IPS-NIHi11 (cell line): ENCODE results near the gene CRAT.
A peak's percentile ranks its signal among the peaks of the same experiment; 100 is the strongest.
"Not testable (repeated sequence)": the region's sequence is repeated elsewhere in the genome, so short reads cannot be mapped to it uniquely, and the experiment has no call there.

ENCODE experiments used
- DNase-seq: peaks from one replicate; pipeline ENCODE4 v3.0.0; 2012; ENCODE audit warnings: mixed read lengths, low spot score

Gene CRAT

DNA sequence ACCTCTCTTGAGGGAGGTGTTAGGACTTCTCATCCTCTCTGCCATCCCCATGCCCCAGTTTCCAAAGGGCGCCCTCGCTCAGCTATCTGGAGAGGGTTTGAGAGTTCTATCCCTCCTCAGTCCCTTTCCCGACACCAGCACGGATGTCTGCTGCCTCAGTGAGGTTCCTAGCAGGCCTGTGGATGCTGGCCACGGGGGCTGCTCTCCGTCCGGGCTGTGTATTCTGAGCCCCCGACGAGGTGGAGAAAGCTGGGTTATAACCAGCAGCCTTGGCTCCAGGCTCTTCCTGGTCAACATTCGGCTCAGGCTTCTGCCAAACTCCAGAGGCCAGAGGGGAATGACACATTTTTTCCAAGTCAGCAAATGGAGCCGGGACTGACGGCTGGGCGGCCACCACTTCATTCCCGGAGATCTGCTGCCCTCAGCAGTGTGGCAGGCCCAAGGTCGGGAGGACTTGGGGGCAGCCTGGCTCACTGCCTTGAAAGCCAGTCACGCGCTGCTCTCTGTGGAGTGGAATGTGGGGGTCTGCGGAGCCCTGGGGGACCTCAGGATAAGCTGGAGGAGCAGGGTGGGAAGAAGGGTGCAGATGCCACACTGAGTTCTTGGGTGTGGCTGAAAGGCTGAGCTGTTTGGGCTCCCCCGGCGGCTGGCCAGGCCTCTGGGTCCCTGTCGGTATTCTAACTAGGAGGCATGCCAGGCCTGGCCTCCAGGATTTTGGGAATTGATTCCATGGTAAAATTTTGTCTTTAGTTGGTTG, 28.1 kb upstream of the CRAT start:
- no peak for DNase-seq

DNA sequence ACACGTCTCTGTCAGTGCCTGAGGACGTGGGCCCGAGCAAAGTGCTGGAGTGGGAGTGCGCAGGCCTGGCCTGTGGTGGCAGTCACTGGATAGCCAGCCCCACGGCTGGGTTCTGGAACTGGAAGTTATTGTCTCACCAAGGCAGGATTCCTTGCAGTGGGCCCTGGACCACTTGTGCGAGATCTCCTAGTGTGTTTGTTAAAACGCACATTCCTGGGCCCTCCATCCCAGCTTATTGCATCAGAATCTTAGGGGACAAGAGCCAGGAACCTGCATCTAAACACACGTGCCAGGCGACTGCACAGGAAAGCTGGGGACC, 27.5 kb upstream of the CRAT start:
- DNase-seq = no peak

GRCh38 chr9:129137292-129138143, 26.9 kb upstream of the CRAT start:
- DNase-seq = no peak

- no peak for DNase-seq
Measured at GRCh38 chr9:129136446-129137035, 25.9 kb upstream of the CRAT start.

GRCh38 chr9:129135476-129135875, 24.9 kb upstream of the CRAT start:
- DNase-seq = no peak

GRCh38 chr9:129133082-129133481, 22.5 kb upstream of the CRAT start:
- no peak for DNase-seq

GRCh38 chr9:129131300-129132145, 20.9 kb upstream of the CRAT start:
- peak; percentile 93 for DNase-seq

GRCh38 chr9:129130791-129131190, 20.2 kb upstream of the CRAT start:
- no peak for DNase-seq

DNA sequence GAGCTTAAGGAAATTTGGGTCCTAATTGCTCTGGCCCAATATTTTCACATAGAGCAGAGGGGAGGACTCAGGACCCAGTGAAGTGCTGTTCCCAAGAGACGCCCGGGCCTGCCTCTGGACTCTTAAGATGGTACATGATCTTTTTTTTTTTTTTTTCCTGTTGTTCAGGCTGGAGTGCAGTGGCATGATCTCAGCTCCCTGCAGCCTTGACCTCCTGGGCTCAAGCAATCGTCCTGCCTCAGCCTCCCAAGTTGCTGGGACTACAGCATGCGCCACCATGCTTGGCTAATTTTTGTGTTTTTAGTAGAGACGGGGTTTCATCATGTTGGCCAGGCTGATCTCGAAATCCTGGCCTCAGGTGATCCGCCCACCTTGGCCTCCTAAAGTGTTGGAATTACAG, 19.7 kb upstream of the CRAT start:
- not testable (repeated sequence) for DNase-seq

DNA sequence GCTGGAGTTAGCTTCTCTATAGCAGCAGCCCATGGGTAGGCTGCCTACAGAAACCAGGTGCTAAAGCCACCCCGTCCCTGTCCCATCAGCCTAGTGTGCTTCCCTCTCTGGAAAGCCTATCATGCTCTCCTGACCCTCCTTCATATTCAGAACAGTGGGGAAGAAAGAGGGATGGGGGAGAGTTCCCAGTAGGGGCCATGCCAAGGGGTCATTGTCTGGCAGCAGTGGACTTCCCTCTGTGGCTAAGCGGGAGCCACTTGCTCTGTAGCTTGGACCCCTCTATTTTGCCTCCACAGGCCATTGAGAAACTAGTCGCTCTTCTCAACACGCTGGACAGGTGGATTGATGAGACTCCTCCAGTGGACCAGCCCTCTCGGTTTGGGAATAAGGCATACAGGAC, 18.1 kb upstream of the CRAT start:
- DNase-seq = no peak

- peak; percentile 69 for DNase-seq
Measured at GRCh38 chr9:129126749-129127618, 16.4 kb upstream of the CRAT start.

- DNase-seq = no peak
Measured at GRCh38 chr9:129125478-129125877, 14.9 kb upstream of the CRAT start.

DNA sequence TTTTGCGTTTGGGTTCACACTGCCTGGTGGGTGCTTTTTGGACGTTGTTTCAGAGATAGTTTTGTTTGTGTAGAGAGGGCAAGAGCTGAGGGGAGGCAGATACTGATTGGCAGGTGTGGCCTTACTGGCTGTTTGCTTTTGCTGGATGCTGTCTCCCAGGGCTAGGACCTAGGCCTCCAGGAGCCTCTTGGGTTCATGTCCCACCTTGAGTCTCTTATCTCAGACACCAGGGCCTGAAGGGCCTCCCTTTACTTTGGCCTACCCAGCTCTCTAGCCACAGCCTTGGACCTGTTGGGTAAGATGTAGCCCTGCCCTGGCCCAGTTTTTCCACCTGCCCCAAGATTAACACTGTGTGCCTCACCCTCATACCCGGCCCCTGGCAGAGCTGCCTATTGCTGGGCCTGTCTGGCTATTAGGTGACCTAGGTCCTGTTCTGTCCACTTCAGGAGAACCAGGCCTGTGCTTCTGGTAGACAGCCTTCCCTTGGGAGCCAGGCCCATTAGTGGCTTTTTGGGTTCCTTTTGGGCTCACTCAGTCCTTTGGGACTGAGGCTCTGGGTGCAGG, 14.0 kb upstream of the CRAT start:
- DNase-seq = no peak

- DNase-seq = not testable (repeated sequence)
Measured at GRCh38 chr9:129122976-129123375, 12.4 kb upstream of the CRAT start.

- no peak for DNase-seq
Measured at GRCh38 chr9:129122133-129122532, 11.5 kb upstream of the CRAT start.

DNA sequence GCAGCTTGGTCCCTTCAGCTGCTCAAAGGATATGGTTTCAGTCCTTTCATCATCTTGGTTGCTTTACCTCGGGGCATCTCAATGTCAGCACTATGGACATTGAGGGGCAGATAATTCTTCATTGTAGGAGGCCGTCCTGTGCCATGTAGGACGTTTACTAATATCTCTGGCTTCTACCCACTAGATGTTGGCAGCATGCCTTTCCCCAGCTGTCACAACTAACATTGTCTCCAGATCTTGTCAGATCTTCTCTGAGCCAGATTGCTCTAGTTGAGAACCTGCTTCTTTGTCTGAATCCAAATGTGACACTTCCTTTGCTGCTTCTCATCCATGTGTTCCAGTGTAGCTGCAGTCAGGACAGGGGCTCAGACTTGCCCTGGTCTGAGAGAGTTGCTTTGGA, 10.9 kb upstream of the CRAT start:
- no peak for DNase-seq

DNA sequence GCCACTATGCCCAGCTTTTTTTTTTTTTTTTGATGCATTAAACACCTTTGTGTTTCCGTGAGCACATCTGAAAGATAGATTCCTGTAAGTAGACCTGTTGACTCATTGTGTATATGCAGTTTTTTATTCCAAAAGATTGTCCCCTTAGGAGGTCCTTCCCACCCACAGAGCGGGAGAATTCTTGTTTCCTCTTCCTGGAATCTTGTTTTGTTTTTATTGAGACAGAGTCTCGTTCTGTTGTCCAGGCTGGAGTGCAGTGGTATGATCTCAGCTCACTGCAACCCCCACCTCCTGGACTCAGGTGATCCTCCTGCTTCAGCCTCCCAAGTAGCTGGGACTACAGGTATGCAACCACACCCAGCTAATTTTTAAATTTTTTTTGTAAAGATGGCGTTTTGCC, 8.2 kb upstream of the CRAT start:
- no peak for DNase-seq

- DNase-seq = no peak
Measured at GRCh38 chr9:129113645-129114304, 3.2 kb upstream of the CRAT start.

DNA sequence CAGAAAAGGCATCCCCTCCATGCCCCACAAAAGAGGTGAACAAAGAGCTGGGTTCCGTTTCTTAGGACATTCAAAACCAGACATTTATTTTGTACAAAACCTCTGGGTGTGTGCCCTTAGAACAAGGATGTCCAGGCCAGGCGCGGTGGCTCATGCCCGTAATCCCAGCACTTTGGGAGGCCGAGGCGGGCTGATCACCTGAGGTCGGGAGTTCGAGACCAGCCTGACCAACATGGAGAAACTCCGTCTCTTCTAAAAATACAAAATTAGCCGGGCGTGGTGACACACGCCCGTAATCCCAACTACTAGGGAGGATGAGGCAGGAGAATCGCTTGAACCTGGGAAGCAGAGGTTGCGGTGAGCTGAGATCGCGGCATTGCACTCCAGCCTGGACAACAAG, 1.9 kb upstream of the CRAT start:
- DNase-seq = not testable (repeated sequence)

DNA sequence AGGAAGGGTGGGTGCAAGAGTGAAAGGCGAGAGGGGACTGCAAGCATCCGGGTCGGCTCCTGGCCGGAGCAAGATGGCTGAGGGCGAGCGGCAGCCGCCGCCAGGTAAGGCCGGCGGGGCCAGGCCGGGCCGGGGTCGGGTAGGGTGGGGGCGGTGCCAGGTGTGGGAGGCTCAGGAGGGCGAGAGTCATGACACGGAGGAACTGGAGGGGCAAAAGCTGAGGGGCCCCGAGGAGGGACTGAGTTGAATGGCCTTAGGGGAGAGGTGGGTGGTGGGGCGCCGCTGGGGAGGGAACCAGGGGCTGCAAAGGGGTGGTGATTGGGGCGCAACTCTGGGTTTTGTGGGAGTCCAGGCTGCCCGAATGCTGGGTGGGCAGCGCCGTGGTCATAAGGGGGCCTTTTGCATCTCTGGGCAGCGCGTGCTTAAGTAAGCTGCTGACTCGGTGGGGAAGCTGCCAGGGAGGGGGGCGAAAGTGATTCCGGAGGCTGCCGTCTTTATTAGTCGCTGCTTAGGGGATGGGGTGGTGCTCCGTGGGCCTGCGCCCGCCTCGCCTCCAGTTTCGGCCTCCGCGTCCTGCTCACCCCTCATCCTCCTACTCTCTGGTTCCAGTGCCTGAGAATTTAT, 1.0 kb upstream of the CRAT start:
- peak; percentile 80 for DNase-seq
